ENCODE results near the gene SEPTIN2.
A peak's percentile ranks its signal among the peaks of the same experiment; 100 is the strongest.
"Not testable (repeated sequence)": the region's sequence is repeated elsewhere in the genome, so short reads cannot be mapped to it uniquely, and the experiment has no call there.

Gene SEPTIN2

DNA sequence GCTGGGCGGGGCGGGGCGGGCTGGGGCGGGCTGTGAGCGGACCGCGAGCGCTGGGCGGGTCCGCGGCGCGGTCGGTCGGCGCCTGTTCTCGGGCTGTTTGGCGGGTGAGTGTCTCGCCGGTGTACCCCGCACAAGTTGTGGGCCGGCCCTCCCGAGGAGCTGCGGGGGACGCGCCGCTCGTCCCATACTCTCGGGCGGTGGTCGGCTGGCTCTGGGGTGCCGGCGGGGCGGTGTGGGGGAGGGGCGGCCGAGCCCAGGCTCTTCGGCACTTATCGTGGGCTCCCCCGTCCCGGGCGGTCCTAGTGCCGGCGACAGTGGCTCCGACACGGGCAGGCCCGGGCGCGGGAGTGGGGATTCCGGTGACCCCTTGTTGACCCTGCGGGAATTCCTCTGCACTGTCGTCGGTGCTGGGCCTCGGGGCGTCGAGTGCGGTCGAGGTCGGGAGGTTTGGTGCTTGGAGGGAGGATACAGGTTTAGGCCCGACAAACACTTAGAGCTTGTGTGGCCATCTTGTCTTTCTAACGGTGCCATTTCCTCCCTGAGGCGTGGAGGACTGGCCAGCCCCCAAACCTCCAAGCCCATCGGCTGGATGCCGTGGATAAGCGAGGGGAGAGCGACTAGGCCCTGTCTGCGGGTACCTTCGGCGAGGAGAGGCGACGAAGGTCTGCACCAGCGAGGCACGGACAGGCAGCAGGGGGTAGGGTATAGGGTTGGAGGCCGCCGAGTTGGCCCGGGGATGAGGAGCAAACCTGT is at the start of gene SEPTIN2:
Gene SEPTIN2 (plus strand): TSS at position 47 of the 753 bp plus-strand sequence. CDS start 8,308 bp downstream, outside the sequence.
- DNase-seq (ENCODE audit: low read depth) = no peak

DNA sequence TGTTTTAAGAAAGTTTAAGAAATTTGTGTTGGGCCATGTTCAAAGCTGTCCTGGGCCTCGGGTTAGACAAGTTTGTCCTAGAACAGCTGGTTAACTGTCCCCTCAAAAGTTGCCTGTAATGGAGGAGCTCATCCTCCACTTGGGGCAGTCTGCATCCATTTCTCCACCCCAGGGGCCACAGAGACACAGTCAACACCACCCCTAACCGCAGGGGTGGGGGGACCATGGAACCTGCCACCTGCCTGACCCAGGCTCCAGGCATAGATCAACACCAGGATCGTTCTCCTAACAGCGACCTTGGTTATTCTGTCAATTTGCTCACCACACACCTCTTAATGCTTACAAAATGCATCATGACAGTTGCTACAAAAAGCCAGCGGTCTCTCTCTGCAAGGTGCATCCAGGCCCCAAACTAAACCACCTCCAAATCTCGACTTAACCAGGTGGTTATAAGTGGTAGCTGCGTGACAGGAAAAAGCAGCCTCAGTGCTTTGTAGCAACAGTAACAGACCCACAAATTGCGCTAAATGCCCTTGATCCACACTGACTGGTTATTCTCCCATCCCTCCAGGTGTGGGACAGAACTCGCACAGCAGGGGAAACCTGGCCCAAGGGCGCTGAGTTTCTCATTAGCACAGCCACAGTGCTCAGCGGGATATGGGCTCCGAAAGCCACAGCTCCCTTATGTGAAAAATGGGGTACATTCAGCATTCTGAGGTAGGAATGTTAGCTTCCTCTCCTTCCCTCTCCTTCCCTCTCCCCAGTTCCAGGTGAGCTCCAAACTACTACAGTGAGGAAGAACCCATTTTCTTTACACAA is 48.3 kb upstream of the SEPTIN2 start:
- DNase-seq (ENCODE audit: low read depth) = no peak

DNA sequence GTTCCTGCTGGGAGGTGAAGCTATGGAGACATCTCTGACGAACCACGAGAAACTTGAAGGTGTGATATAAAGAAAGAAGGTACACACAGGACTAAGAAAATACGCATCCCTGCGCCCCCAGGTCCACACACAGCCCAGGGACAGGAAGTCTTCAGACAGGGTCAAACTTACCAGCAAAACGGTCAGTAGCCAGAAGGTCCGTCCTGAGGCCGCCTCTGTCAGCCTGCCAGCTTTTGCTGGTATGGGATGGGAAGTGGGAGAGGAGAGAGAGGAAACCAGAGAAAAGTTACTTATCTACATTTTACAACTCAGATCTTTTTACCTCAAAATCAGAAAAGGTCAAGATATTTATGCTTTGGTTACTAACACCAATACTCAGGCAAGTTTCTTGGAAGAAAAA is 47.4 kb upstream of the SEPTIN2 start:
- no peak for DNase-seq (ENCODE audit: low read depth)

DNA sequence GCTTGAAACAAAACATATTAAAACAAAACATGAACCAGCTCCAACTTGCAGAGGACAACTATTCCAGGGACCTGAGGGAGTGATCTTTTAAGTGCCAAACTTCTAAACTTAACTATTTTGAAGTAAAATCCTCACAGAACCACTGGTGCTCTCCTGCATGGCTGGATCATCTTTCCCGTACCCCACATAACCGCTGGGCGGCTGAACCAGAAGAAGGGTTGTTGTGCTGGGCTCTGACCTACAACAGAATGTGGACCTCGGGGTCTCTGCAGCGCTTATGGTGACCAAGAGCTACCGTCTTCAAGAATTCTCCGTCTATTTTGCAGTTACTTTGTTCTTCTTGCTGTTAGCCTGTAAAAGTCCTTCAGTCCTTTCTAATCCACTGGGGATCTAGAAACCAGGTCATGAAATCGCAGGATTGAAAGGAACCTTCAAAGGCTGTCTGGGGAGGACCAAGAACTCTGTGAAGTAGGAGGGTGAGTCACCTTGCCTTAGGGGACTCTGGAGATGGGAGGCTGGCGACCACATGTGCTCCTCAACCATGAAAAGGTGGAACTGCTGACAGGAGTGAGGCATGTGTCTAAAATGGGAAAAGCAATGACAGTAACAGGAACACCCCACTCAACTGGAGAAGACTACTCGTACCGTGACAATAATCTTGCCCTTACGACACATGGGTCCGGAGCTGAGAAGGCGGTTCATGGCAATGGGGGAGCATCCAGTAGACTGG is 46.8 kb upstream of the SEPTIN2 start:
- DNase-seq (ENCODE audit: low read depth) = no peak

DNA sequence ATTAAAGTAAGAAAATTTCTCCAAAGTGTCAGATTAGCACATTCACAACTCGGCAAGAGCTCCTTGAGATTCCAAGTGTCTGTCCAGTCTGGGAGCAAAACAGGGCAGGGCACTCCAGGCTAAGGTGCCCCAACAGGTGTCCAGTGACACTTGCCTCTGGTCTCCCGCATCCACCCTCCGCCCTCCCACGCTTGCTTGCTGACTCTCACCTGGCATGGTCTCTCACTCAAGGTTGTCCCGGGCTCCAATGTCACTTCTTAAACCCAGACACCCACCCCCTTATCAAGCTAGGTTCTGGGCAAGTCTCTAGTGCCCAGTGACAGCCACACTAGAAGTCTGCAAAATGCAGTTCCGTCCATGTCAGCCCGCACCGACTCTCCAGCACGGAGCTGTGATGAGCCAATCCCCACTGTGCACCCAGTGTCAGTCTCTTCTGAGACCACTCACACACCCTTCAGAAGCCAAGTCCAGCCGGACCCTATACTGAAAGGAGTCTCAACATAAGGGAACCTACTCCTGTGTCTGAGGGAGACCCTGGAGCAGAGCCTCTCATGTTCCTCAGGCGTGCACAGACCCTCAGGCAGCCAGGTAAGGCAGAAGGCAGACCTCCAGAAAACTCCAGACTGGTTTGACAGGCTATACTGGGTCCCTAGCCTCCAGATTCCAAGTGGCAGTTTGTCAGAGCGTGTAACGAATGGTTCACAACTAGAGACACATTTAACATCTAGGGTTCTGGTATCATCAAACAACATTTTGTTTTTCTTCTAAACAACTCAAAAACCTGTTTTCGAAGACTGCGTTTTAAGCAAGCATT is 45.8 kb upstream of the SEPTIN2 start:
- DNase-seq (ENCODE audit: low read depth) = no peak

DNA sequence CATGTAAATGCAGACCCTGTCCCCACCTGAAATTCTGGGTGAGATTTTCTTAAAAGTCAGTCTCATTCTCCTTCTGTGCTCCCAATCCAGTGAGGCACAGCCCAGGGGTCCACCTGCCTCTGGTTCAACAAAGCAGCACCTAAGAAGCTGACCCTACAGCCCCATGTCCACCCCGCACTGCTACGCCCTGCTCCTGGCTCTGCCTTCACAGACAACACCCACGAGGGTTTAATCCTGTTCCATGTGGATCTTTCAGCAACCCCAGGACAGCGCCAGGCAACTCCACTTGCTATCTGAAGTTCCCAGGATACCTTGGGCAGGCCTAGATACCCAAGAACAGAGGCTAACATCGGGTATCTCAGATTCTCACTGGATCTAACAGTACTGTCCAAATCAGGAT is 45.2 kb upstream of the SEPTIN2 start:
- DNase-seq (ENCODE audit: low read depth) = no peak

DNA sequence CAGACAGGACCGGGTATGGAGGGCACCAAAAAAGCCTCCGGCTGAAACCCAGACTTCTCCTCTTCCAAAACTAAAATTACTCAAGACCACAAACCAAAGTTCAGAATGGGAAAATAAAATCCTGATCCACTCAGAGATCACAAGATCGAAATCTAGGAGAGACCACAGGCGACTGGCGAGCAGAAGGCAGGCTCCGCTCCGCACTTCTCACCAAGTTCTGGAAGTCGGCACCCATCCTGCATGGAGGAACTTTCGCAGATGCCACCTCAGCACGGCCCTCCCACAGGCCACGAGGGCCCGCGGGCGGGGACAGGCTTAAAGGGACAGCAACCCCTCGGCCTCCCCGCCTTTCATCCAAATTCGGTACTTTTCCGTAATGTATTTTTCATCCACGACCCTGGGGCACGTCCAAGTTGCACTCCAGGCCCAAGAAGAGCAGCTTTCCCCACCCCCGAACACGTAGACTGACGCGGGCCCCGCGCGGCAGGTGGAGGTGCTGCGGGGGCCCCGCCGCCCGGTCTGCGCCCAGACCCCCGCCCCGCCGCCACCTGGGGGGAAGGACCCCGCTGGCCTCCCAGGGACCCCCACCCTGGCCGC is 43.9 kb upstream of the SEPTIN2 start:
- peak; percentile 46 for DNase-seq (ENCODE audit: low read depth)

DNA sequence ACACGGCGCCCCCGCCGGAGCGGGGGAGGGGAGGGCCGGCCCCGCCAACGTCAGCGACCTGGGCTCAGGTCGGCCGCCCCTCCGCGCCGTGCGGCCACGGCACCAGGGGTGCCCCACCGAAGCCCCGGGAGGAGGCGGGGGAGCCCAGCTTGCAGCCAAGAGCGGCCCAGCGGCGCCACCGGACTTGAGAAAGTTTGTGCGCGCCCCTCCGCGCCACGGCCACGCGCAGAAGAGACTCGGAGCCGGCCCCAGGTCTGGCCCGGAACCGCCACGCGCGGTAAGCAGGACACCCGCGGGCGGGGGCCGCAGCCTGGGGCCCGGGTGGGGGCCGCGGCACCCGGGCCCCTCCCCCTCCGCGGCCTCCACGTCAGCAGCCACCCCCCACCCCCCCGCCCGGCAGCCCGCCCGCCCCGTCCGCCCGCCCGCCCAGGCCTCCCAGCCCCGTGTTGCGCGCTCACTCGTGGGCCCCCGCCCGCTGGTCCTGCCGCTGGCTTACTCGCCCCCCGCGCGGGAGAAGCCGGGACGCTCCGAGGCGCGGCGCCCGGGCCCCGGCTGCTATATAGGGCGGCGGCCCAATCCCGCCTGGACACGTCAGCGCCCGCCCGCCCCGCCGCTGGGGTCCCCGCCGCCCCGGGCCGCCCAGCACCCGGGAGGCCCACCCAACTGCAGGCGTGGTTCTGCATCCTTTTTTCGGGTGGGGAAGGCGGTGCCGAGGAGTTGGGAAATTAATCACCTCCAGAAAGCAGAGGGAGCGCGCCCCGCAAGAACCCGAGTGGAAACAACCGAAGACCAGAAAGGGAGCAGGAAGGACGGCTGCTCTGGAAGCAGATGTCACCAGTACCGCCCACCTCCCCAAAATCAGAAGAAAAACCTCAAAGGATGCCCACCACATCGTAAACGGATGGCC is 43.2 kb upstream of the SEPTIN2 start:
- DNase-seq (ENCODE audit: low read depth) = peak; percentile 40

DNA sequence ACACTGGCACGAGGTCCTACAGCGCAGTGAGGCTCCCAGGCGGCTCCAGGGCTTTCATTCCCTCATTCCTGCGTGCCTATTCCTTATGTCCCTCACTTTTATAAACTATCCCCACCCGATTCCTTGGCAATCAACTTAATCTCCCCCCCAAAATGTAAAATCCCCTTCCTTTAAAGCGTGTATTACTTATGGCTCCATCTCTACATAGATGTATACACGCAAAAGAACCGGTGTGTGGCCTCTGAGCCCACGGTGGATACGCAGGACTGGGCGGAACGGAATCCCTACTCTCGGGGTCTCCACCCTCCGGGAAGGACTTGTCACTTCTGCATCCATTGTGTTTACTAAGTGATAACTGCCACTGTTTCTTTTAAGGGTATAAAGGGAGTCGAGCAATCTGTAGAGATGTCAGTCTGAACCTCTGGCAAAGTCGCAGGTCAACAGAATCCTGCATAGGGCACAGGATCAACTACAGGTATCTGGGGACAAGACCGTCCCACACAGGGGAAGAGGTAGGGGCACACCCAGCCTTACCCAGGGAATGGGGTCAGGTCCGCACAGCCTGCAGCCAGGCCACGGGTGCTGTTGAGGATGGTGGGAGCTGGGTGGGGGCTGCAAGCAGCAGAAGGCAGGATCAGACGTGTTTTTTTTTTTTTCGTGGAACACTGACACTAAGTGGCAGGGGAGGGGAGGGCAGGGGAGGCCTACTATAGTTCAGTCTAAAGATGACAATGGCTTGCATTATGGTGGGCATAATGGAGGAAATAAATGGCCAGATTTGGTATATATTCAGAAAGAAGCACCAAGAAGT is 42.3 kb upstream of the SEPTIN2 start:
- DNase-seq (ENCODE audit: low read depth) = no peak

DNA sequence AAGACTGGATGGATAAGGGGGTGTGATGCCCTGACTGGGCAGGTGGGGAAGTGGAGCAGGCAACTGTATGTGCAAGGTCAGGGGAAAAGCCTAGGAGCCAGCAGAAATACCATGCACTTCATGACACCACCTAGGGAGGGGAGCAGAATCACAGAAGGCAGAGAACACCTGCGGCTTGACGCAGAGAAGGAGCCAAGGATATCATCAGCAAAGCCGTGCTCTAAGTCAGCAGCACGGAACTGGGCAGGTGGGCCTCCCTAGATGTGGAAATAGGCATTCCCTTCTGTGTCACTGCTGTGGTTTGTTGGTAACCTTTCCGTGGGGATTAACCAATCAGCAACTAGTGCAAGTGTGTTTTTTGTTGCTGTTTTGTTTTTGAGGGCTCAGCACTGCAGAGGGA is 41.6 kb upstream of the SEPTIN2 start:
- no peak for DNase-seq (ENCODE audit: low read depth)

DNA sequence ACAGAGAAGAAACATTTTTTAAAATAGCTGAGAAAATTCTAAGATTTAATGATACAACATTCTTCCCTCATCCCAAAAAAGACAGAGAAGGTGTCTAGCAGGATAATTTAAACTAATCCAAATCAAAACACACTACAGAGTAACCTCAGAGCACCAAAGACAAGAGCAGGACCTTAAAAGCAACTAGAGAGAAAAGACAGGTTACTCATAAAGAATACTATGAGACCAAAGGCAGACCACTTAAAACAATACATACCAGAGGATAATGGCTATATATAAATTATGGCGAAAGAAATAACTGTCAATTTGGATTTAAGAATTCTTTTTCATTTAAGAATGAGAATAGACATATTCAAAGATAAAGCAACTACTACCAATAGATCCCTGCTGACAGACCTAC is 40.2 kb upstream of the SEPTIN2 start:
- DNase-seq (ENCODE audit: low read depth) = no peak

DNA sequence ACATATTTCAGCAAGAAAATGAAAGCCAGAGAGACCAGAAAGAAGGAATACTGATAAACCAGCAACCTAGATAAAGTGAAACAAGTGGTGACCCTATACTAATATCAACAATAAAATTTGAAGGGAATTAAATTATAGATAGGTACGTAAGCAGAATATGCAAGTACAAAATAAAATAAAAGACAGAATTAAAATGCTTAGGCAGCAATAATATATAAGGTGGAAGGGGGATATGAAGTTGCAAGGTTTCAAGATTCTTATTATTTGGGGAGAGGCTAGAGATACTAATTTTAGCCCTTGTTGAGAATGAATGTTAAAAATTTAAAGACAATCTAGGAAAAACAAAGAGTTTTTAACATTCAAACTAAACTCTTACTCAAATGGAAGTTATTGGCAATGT is 39.8 kb upstream of the SEPTIN2 start:
- DNase-seq (ENCODE audit: low read depth) = no peak

DNA sequence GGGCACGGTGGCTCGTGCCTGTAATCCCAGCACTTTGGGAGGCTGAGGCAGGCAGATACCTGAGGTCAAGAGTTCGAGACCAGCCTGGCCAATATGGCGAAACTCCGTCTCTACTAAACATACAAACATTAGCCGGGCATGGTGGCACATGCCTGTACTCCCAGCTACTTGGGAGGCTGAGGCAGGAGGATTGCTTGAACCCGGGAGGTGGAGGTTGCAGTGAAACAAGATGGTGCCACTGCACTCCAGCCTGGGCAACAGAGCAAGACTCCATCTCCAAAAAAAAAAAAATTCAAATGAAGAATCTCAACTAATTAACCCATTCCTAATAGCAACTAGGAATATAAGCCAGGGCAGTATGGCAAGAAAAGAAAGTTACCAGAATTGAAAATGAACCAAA is 37.4 kb upstream of the SEPTIN2 start:
- not testable (repeated sequence) for DNase-seq (ENCODE audit: low read depth)

DNA sequence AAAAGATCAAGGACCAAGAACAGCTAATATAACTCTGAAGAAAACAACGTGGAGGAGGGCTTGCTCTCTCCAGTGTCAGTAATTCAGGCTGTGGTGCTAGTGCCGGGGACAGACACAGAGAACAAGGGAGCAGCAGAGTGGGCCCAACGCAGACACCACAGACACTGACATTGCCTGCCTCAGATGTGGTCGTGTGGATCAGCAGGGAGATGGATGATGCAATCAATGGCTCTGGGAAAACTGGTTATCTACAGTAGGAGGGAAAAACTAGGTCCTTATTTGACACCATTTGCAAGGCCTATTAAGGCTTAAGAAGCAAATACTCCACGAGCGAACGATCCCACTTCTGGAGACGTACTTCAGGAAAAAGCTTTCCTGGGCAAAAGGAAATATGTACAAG is 36.3 kb upstream of the SEPTIN2 start:
- DNase-seq (ENCODE audit: low read depth) = no peak

DNA sequence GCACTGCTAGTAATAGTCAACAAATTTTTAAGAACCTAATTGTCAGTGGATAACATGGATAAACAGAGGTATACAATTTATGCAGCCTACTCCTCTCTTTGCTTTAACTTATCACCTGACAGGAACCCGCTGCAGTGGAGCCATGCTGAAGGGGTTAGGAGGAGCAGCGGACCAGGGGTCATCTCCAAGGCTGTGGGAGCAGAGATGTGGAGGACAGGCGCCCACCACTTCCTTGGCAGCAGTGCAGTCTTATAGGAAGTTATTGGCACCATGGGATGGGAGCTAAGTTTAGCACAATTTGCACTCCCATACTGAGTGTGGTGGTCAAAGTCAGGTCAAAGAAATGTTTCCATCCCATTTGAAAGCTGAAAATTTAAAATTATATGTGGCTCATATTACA is 35.9 kb upstream of the SEPTIN2 start:
- DNase-seq (ENCODE audit: low read depth) = no peak

DNA sequence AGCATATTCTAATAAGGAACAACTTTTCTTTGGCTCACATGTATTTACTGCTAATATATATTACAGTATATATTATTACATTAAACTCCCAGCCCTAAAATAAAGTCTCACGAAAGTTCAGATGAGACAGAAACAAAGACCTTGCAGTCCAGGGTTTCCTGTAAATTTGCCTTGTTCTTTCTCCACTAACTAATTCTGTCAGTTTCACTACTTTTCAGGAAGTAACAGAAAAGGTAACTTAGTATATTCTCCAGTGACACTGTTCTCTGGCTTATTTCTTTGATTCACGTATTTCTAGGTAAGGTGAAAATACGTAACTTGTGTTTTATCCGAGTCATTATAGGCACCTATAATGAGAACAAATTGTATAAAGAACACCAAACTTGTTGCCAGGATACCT is 35.4 kb upstream of the SEPTIN2 start:
- DNase-seq (ENCODE audit: low read depth) = no peak

DNA sequence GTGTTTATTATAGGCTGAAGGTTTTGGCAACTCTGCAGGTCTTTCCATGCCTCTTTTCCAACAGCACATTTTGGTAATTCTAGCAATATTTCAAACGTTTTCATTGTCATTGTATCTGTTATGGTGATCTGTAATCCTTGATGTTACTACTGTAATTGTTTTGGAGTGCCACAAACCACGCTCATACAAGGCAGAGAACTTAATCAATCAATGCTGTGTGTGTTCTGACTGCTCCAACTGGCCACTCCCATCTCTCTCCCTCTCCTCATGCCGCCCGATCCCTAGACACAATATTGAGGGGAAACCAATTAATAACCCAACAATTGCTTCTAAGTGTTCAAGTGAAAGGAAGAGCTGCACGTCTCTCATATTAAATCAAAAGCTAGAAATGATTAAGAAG is 33.2 kb upstream of the SEPTIN2 start:
- DNase-seq (ENCODE audit: low read depth) = no peak

DNA sequence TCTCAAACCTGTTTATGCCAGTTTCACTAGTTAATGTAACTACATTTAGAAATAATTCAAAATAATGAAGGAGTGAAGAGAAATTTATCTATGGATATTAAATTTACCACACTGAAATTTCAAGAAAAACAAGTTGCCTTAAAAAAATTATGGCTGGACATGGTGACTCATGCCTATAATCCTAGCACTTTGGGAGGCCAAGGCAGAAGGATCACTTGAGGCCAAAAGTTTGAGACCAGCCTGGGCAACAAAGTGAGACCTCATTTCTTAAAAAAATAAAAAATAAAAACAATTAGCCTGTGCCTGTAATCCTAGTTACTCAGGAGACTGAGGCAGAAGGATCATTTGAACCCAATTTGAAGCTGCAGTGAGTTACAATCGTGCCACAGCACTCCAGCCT is 30.1 kb upstream of the SEPTIN2 start:
- no peak for DNase-seq (ENCODE audit: low read depth)

DNA sequence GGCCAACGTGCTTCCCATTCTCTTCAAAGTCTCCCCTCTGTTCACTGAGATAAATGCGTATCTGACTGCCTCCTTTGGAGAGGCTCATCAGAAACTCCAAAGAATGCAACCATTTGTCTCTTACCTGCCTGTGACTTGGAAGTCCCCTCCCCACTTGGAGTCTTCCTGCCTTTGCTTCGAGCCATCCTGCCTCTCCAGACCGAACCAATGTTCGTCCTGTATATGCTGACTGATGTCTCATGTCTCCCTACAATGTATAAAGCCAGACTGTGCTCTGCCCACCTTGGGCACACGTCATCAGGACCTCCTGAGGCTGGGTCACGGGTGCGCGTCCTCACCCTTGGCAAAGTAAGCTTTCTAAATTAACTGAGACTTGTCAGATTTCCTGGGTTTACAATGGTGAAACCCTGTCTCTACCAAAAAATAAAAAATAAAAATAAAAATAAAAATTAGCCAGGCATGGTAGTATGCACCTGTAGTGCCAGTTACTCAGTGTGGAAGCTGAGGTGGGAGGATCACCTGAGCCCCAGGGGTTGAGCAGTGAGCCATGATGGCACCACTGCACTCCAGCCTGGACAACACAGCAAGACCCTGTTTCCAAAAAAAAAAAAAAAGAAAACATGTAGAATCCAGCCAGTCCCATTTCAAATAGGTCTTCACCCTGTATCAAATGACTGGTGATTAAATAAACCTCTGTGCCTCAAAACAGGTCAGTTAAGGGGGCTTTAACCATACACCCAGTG is 29.2 kb upstream of the SEPTIN2 start:
- no peak for DNase-seq (ENCODE audit: low read depth)
